ENCODE data around the gene COL13A1.

DNA sequence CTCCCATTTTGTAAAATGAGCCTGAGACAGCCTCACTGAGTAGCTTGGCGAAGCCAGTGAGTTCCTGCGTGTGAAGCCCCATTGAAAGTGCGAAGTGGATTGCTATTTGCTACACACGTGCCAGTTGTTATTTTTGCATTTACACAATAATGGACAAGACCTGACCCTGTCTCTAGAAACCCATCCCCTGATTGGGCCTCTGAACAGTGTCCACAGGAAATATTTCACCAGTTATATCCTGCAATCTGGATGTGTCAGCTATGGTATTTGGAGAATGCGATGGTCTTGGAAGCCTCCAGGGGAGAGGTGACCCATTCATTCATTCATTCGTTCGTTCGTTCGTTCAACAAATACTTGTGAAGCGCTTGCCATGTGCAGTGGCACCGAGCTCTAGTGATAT, 37.1 kb downstream of the COL13A1 start:
- TF ChIP-seq, protein P1, sequence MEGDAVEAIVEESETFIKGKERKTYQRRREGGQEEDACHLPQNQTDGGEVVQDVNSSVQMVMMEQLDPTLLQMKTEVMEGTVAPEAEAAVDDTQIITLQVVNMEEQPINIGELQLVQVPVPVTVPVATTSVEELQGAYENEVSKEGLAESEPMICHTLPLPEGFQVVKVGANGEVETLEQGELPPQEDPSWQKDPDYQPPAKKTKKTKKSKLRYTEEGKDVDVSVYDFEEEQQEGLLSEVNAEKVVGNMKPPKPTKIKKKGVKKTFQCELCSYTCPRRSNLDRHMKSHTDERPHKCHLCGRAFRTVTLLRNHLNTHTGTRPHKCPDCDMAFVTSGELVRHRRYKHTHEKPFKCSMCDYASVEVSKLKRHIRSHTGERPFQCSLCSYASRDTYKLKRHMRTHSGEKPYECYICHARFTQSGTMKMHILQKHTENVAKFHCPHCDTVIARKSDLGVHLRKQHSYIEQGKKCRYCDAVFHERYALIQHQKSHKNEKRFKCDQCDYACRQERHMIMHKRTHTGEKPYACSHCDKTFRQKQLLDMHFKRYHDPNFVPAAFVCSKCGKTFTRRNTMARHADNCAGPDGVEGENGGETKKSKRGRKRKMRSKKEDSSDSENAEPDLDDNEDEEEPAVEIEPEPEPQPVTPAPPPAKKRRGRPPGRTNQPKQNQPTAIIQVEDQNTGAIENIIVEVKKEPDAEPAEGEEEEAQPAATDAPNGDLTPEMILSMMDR (IDR thresholded peaks at IDR 0.05): no peak
- TF ChIP-seq POLR2A (IDR thresholded peaks at IDR 0.05): no peak
